ENCODE data around the gene VSTM2L.
"Not testable (repeated sequence)": the region's sequence is repeated elsewhere in the genome, so short reads cannot be mapped to it uniquely, and the experiment has no call there.

Gene VSTM2L, protein sequence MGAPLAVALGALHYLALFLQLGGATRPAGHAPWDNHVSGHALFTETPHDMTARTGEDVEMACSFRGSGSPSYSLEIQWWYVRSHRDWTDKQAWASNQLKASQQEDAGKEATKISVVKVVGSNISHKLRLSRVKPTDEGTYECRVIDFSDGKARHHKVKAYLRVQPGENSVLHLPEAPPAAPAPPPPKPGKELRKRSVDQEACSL

DNA sequence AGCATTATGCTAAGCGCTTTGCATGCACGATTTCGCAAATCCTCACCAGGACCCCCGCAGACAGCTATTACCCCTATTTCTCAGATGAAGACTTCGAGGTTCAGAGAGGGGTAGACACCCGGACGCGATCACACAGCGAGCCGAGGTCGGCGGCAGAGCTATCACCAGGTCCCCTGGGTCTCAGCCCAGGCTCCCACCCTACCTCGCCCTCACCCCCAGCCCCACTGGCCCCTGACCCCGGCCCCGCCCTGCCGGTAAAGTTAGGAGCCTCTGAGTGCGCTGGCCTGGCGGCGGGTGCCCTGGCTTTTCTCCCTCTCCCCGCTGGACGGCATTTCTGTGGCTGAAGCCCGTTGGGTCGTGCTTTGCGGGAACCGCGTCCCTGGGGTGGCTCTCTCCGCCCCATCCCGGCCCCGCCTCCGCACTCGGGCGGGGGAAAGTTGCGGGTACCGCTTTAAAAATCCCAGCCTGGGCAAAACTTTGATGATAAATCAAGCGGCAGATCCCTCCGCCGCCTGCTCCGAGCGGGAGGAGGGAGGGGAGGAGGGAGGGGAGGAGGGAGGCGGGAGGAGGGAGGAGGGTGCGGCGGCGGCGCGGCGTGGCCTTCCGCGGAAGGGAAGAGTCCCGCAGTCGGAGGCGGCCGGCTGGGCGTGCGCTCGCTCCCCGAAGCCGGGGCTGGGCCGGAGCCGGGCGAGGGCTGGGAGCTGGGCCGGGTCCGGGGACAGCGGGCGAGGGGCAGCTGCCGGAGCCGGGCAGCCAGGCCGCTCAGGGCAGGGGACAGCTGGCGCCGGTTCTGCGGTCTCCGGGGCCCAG is at the start of gene VSTM2L:
Gene VSTM2L (plus strand): TSS at position 624 of the 810 bp plus-strand sequence. CDS start 224 bp downstream, outside the sequence.
- DNase-seq: no peak

DNA sequence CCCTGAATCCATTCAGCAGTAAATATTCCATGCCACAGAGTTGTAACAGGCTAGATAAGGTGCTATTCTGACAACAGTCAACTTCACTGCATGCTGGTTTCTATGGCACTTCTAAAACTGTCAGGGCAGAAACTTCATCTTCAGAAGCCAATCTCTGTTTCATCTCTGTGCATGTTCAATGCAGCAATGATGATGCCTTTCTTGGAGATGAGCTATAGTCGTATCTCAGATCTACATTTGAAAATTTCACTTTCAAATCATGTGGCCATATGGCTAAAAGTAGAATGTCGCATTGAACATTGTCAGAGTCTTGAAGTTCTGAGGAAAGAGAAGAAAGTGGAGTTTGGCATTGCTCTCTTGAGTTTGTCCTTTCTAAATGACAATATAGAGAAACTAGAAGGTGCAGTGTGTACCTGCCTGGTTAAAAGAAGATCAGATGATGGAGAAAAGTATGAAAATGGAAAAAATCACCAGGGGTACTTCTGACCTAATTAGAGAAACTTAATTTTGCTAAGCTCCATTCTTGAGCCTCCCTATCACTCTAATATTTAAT is 49.0 kb upstream of the VSTM2L start:
- no peak for DNase-seq

DNA sequence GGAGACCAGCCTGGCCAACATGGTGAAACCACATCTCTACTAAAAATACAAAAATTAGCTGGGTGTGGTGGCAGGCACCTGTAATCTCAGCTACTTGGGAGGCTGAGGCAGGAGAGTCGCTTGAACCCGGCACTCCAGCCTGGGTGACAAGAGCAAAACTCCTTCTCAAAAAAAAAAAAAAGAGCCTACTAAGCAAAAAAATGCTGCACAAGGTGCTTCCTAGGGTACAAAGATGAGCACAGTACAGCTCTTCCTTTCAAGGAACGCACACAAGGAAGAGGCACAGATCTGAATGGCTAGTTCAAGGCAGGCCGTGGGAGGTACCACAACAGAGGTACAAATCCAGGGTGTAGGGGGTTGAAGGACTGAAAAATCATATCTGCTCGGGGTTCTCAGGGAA is 46.9 kb upstream of the VSTM2L start:
- DNase-seq: not testable (repeated sequence)

DNA sequence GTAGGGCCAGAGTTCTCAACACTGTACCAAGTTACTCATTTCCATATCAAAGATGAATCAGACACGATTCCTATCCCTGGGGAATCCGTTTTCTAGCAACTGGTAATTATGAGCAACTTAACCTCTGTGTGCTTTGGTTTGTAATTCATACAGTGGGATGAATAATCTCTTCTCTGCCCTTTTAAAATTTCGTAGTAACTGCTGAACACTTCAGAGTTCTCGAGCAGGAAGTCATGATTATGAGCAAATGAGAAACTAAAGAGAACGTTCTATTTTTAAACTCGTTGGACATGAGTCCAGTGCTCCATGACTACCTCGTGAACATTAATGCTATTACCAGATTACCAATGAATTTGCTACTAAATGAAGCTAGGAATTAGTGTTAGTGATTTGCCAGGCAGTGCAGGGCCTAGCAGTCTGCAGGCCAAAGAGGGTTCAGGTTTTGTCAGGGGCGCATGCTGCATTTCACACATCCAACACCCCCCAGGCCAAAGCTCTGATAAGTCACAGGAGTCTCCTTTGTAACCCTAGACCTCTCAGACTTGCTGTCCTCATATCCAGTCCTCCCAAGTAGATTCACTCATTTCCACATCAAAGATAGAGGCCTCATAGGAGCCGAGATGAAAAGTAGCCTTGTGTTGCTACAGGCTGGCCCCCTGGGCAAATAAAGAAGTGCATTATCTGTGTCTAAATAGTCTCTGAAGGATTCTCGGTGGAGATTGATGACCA is 45.8 kb upstream of the VSTM2L start:
- no peak for DNase-seq

DNA sequence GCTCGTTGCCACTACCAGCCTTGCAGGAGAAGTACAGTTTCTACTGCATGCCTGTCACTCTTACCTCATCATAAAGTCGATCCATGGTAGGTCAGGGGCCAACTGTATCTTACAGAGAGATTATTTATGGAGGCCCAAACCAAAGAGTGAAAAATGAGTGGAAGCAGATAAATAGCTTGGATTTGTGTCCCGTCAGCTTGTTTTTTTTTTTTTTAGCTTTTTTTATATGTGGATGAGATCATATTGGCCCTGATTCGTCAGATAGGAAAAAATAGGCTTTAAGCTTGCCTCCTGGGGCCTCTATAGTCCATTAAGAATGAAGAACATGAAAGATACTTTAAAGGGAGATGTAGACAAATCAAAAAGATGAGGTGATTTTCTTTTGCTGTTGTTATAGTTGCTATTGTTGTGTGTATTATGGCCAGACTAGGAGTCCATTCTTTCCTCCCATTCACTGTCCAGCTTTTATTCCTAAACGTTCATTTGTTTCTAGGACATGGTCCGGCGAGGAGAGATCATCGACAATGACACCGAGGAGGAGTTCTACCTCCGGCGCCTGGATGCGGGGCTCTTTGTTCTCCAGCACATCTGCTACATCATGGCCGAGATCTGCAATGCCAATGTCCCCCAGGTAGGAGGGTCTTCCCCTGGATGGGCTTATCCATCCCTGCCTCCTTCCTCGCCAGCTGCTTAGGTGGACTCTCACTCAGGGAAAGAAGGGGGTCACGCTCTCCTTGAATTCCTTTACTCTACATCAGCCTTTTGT is 43.3 kb upstream of the VSTM2L start:
- DNase-seq: no peak

DNA sequence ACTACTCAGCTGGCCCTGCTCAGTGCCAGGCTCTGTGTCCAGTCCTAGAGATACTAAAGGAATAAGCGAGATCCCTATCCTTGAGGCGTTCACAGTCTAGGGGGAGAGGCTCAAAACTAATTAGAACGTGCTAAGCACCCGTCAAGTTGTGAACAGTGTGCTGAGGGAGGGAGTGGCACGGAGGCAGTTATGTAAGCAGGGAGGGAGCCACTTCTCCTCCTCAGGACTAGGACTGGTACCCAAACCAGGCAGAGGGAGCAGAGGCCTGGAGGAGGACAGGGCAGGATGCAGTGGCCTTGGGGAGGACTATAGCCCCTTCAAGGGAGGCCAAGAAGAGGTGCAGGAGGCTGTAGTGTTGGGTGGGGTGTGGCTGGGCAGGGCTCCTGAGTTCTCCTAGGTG is 39.6 kb upstream of the VSTM2L start:
- DNase-seq: no peak

DNA sequence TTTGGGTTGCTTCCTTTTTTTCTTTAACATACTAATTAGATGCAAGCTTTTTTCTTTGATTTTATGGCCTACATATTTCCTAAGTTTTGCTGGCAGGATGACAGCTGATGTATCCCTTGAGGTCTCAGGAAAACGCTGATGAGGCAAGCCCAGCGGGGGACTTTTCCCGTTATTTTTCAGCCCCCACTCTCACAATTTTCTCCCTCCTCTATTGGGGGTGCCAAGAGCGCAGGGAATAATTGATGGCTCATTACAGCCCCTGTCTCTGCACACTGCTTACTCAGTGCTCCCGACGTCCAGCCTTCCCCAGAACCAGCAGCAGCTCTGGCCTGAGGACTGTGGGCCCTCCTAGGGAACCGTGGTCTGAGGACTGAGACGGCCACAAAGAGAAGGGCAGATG is 38.6 kb upstream of the VSTM2L start:
- DNase-seq: no peak

DNA sequence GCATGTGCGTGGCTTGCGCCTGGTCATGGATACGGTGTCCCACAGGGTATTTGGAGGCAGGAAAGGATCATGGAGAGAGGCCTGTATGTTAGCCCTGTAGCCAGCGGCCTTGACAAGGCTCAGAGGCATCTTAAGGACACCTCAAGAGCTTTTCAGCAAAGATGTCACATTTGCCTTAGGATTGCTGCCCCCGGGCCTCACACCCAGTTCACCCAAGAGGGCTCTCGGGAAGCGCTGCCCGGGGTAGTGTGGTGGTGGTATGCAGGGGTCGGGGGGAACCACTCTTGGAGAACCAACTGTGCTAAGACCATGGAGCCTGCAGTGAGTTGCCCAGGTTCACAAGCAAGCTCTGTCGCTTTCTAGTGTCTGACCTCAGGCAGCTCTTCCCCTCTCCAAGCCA is 36.9 kb upstream of the VSTM2L start:
- no peak for DNase-seq

DNA sequence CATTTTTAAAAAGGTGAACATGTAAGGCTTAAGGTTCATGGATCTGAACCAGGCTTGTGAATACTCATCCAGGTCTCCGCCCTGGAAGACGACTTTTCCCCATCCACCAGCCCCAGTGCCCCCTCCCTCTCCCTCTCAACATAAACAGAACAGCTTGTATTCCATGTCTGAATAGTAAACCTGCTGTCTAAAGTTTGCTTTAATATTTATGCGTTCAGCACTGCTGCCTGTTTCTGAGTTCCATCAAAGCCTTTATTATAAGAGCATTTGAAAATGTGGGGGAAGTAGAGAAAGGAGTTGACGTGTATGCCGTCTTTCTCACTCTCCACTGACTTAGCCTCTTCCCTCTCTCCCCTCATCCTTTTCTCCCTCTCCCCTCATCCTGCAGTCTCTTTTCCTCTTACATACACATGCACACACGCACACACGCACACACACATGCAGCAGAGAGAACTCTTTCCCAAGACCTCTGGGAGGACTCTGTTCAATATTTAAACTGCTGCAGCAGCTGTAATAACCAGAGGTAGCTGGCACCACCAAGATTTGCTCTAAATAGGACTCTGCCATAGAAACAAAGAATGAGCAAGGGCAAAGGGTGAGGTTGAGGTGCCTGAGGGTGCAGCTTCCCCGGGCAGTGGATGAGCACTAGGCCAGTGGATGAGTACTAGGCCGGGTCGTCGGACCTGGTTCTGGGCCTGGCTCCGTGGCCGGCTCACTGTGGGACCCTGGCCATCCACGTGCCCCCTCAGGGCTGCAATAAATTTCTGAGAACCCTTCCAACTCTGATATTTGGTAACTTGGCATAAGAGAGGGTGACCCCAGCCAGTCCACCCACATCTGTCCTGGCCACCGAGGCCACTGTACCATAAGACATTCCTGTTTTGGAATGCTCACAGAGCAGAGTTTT is 35.4 kb upstream of the VSTM2L start:
- no peak for DNase-seq

DNA sequence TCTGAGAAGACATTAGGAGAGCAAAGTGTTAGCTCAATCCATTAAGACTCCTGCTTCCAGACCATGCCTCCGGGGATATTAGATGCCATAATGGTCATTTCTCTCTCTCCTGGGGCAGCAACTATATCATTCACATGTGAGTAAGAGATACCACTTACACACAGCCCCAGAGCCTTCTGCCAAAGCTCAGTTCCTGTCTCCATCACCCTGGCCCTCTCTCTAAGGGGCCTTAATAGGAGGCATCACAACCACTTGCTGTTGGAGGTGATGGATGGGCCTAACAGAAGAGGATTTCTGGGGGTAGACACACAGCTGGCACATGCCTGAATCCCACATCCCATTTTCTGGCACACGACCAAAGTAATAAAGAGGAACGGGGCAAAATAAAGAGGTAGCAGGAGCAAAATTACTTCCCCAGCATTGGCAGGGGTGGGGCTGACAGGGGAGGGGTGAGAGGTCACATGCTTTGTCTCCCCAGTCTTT is 34.0 kb upstream of the VSTM2L start:
- no peak for DNase-seq

DNA sequence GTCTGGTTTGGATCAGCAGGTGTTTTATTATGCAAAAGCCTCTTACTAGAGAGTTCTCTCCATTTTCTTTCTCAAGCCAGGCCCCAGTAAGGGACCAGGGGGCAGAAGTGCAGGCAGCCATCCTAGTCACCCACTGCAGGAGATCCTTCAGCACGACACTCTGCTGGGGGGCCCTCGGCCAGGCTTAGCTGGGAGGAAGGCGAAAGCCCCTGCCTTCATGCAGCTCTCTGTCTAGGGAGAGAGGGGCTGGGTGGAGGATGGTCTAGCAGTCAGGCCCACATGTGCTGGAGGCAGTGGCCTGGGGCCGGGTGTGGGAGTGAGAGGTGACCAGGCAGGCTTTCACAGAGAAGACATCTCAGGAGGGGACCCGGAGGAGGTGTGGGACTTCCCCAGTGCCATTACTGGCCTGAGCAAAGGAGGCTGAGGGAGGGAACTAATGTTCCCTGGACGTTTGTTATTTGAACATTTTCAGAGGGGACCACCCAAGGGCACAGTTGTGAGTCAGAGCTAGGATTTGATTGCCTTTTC is 33.5 kb upstream of the VSTM2L start:
- DNase-seq: no peak

DNA sequence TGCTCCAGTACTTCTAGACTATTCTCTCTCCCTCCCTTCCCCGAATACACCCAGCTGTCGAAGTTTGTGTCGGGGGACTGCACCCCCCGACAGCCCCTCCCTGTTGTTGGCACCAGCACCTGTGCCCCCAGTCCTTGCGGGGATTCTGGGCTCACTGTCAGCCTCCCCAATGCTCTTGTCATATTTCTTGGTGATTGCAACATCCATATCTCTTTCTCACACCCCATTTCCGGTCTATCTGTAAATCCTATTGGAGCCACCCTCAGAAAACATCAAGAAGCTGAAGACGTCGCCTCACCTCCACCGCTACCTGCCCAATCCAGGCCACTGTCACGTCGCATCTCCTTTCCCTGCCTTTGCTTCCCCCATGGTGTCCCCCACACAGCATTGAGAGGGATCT is 32.6 kb upstream of the VSTM2L start:
- no peak for DNase-seq

DNA sequence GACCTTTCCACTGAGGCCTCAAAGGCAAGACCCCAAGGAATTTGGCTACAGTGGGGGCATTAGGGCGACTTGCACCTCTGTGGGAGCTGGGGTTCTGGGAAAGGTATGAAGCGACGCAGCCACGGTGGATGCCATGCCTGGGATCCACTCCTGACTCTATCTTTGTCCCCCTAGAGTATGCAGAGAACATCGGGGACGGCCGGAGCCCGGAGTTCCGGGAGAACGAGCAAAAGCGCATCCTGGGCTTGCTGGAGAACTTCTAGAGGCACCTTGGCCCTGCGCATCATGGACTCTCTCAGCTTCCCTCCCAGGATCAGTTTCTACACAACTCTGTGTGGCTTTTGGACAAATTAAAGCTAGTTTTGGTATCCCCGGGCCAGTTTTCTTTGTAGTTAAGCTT is 31.2 kb upstream of the VSTM2L start:
- DNase-seq: no peak

DNA sequence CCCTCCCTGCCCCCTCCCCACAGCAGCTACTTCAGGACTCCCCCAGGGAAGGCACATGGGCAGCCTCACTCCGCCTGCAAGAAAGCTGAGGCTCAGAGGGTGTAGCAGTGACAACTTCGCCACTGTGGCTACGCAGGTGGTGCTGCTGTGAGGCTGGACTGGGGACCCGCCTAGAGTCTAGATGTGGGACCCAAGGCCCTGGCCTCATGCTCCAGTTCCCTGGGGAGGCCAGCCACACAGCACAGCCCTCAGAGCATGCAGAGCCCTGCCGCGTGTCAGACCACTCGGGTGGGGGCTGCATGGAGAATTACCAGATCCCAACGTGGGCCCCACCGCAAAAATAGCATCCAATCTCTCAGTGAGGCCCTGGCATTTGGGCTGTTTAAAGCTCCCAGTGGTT is 30.8 kb upstream of the VSTM2L start:
- no peak for DNase-seq

DNA sequence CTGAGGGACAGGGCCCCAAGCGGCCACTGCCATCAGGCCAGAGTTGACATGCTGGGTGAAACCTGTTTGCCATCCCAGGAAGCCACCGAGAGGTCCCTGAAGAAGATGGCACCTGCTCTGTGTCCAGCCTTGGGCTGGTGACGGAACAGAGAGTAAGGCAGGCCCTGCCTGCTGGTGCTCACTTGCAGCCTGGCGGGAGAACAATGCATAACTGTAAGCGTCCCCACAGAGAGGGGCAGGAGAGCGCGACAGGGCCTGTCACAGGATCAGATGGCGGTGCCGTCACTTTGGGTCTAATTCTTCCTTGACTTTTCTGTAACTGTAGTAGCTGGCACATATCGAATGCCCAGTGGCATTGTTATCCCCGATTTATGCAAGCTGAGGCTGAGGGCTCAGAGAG is 29.0 kb upstream of the VSTM2L start:
- DNase-seq: no peak

DNA sequence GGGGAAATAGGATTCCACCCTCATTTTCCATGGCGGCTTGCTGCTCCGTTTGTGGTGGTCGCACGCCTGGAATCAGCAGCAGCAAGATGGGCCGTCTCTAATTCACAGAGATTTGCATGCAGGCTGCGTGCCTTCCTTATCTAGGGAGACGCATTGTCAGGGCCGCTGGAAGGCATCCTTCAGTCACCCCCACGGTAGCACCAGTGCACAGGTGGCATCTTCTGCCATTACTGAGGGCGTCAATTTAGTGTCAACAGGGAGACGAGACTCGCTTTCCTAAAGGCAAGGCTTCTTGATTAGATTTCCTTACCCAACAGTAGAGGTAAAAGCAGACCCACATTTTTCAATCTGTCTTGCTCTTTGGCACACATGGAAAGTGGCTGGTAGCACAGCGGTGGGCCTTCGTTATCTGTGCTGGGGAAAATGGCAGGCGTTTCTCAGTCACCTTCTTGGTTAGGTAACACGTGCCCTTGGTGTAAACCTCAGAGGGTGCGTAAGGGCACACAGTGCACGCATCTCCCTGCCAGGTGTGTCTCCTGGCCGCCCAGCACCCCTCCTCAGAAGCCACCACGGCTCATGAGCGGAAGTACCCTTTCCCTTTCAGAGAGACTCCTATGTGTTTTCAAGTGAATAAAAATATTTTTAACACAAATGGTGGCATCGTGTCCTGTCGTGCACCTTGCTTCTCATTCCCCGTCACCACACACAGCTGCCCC is 27.3 kb upstream of the VSTM2L start:
- no peak for DNase-seq

DNA sequence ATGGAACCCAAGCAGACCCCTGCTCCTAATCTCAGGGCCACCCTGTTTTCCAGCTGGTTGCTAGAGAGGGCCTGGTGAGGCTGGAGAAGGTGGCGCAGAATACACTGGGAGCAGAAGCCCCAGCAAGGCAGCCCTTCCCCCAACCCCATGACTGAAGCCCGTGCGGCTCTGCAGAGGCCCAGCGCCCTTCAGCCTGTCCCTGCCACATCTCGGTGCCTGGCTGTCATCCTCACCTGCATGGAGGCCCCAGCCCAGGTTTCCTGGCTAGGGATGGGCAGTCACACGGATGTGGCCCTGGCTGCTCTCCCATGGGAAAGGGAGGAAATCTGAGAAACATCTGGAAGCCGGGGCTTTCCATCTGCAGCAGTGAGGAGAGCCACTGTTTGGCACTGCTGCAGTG is 26.1 kb upstream of the VSTM2L start:
- no peak for DNase-seq

DNA sequence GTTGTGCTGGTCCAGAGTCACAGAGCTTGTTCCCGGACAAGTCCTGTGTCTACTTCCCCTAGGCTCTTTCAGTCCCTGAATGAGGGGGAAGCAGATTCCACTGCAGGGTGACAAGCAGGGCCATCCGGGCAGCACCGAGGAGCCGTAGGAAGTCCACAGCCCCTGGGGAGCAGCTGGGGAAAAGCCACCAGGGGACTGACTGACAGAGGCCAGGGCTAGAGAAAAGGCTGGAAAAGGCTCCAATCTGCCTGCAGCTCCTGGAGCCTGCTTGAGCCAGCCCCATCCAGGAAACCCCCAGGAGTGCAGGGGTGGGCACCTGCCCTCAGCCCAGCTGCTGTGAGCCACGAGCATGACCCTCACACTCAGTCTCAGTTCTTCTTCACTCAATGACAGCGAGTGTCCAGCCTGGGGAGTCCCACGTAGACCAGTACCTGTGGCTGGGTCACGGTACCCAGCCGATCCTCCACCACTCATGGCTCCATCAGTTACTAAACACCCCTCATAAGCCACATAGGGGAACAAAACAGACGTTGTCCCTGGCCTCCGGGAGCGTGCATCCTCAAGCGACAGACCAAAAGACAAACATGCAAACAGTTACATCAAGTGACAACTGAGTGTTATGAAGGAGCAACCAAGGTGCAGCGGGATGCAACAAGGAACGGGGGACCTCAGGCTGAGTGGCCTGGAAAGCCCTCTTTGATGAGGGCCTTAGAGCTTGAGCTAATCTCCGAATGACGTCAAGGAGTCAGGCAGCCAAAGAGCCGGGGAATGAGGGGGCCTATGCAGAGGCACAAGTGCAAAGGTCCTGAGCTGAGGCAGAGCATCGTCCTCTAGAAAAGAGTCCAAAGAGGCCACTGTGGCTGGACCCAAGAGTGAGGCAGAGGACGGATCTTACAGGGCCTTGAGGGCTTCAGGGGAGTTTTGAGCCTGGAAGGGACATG is 24.8 kb upstream of the VSTM2L start:
- DNase-seq: no peak

DNA sequence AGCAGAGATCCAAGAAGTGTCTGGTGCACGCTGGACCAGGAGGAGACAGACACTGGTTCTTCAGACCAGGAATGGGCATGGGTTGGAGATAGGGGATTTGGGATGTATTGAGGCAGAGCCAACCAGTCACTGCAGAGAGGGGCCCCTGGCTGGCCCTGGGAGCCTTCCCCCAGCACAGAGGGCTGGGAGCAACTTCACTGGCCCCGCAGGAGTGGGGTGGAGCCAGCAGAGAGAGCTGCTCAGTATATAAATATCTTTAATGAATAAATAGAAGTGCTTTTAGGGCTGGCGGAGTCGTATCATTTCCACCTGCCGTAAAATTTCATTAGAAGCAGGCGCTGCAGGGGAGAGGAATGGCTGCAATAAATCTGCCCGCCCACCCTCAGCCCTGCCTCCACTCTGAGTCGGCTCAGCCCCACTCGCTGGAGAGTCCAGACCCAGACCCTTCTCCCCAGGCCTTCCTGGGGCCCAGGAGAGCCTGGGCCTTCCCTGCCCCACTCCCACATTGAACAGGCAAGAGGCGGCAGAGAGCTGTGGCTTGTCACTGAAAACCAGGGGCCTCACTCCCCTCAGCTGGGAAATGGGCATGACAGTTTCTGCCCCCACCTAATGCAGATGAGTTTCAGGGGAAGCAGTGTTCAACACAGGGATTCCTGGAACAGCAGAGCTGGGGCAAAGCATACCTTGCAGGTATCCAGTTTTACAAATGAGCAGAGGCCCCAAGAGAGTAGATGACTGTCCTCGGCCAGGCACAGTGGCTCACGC is 23.9 kb upstream of the VSTM2L start:
- DNase-seq: no peak
